Measurements from ENCODE around the gene RFNG. TPM values are rescaled to one million over a fixed set of nuclear protein-coding genes. Genes with fewer than 3 reads are reported as not detected.

The RFNG gene
- total and polyA plus RNA-seq, 2 of the 13 experiments (the other 11 are each of a cell fraction or from before 2014, with no cell fraction given), result 61.4 to 64.0 TPM

- TF ChIP-seq, protein P1, sequence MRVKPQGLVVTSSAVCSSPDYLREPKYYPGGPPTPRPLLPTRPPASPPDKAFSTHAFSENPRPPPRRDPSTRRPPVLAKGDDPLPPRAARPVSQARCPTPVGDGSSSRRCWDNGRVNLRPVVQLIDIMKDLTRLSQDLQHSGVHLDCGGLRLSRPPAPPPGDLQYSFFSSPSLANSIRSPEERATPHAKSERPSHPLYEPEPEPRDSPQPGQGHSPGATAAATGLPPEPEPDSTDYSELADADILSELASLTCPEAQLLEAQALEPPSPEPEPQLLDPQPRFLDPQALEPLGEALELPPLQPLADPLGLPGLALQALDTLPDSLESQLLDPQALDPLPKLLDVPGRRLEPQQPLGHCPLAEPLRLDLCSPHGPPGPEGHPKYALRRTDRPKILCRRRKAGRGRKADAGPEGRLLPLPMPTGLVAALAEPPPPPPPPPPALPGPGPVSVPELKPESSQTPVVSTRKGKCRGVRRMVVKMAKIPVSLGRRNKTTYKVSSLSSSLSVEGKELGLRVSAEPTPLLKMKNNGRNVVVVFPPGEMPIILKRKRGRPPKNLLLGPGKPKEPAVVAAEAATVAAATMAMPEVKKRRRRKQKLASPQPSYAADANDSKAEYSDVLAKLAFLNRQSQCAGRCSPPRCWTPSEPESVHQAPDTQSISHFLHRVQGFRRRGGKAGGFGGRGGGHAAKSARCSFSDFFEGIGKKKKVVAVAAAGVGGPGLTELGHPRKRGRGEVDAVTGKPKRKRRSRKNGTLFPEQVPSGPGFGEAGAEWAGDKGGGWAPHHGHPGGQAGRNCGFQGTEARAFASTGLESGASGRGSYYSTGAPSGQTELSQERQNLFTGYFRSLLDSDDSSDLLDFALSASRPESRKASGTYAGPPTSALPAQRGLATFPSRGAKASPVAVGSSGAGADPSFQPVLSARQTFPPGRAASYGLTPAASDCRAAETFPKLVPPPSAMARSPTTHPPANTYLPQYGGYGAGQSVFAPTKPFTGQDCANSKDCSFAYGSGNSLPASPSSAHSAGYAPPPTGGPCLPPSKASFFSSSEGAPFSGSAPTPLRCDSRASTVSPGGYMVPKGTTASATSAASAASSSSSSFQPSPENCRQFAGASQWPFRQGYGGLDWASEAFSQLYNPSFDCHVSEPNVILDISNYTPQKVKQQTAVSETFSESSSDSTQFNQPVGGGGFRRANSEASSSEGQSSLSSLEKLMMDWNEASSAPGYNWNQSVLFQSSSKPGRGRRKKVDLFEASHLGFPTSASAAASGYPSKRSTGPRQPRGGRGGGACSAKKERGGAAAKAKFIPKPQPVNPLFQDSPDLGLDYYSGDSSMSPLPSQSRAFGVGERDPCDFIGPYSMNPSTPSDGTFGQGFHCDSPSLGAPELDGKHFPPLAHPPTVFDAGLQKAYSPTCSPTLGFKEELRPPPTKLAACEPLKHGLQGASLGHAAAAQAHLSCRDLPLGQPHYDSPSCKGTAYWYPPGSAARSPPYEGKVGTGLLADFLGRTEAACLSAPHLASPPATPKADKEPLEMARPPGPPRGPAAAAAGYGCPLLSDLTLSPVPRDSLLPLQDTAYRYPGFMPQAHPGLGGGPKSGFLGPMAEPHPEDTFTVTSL (CRISPR knock-in tag; IDR thresholded peaks at IDR 0.05; ENCODE audit: borderline replicate concordance), result no peak
- peak; percentile 40; the same call in 1 of the 2 replicates for TF ChIP-seq KLF9 (CRISPR knock-in tag; IDR thresholded peaks at IDR 0.05; ENCODE audit: low read depth)
- TF ChIP-seq SMARCE1 (IDR thresholded peaks at IDR 0.05; ENCODE audit: borderline replicate concordance), result no peak
- TF ChIP-seq ZNF468 (CRISPR knock-in tag; IDR thresholded peaks at IDR 0.05), result 0 out of 2 replicates have a peak, but pooled peaks have one; percentile 41
- TF ChIP-seq NR0B2 (CRISPR knock-in tag; IDR thresholded peaks at IDR 0.05), result peak; percentile 94
- TF ChIP-seq SKIL (CRISPR knock-in tag; IDR thresholded peaks at IDR 0.05; ENCODE audit: borderline replicate concordance), result peak; percentile 62; the same call in 1 of the 2 replicates
- peak; percentile 22 for TF ChIP-seq BORCS8-MEF2B (CRISPR knock-in tag; IDR thresholded peaks at IDR 0.05)
- peak; percentile 16 for TF ChIP-seq ZNF414 (CRISPR knock-in tag; IDR thresholded peaks at IDR 0.05)
- no peak; the same call in 1 of the 2 replicates for TF ChIP-seq BCL6 (CRISPR knock-in tag; IDR thresholded peaks at IDR 0.05)
- TF ChIP-seq NONO (IDR thresholded peaks at IDR 0.05), result no peak
- TF ChIP-seq NONO (CRISPR knock-in tag; conservative IDR thresholded peaks at IDR 0.05), result peak; percentile 71
- TF ChIP-seq ARID5B (CRISPR knock-in tag; IDR thresholded peaks at IDR 0.05), result peak; percentile 81
- 0 out of 2 replicates have a peak, but pooled peaks have one; percentile 29 for TF ChIP-seq ZNF616 (CRISPR knock-in tag; IDR thresholded peaks at IDR 0.05; ENCODE audit: low read depth)
- no peak for TF ChIP-seq MTA3 (CRISPR knock-in tag; IDR thresholded peaks at IDR 0.05)
- no peak for TF ChIP-seq ZNF30 (CRISPR knock-in tag; IDR thresholded peaks at IDR 0.05)
Measured at GRCh38 chr17:82003411-82004381, 47.9 kb downstream of the RFNG start (continued).
